ENCODE data around the gene MYO18B.

MYO18B gene

GRCh38 chr22:25777411-25777810 is 35.4 kb downstream of the MYO18B start:
- DNase-seq (ENCODE audit: low read depth): no peak

GRCh38 chr22:25777870-25778269 is 35.9 kb downstream of the MYO18B start:
- no peak for DNase-seq (ENCODE audit: low read depth)

GRCh38 chr22:25779426-25779825 is 37.4 kb downstream of the MYO18B start:
- DNase-seq (ENCODE audit: low read depth): no peak

- no peak for DNase-seq (ENCODE audit: low read depth)
Measured at GRCh38 chr22:25779890-25780289, 37.9 kb downstream of the MYO18B start.

- DNase-seq (ENCODE audit: low read depth): no peak
Measured at GRCh38 chr22:25780673-25781072, 38.7 kb downstream of the MYO18B start.

GRCh38 chr22:25781801-25782200 is 39.8 kb downstream of the MYO18B start:
- no peak for DNase-seq (ENCODE audit: low read depth)

GRCh38 chr22:25782831-25783230 is 40.8 kb downstream of the MYO18B start:
- DNase-seq (ENCODE audit: low read depth): no peak

GRCh38 chr22:25783856-25784255 is 41.9 kb downstream of the MYO18B start:
- DNase-seq (ENCODE audit: low read depth): no peak

GRCh38 chr22:25786165-25786564 is 44.2 kb downstream of the MYO18B start:
- DNase-seq (ENCODE audit: low read depth): no peak

GRCh38 chr22:25791556-25791955 is 49.6 kb downstream of the MYO18B start:
- no peak for DNase-seq (ENCODE audit: low read depth)

- DNase-seq (ENCODE audit: low read depth): no peak
Measured at GRCh38 chr22:25795478-25795877, 53.5 kb downstream of the MYO18B start.

GRCh38 chr22:25797498-25798290 is 55.7 kb downstream of the MYO18B start:
- DNase-seq (ENCODE audit: low read depth): no peak

- DNase-seq (ENCODE audit: low read depth): no peak
Measured at GRCh38 chr22:25800766-25801165, 58.8 kb downstream of the MYO18B start.

GRCh38 chr22:25802018-25802417 is 60.0 kb downstream of the MYO18B start:
- DNase-seq (ENCODE audit: low read depth): no peak

- no peak for DNase-seq (ENCODE audit: low read depth)
Measured at GRCh38 chr22:25804676-25805075, 62.7 kb downstream of the MYO18B start.

GRCh38 chr22:25806579-25806978 is 64.6 kb downstream of the MYO18B start:
- DNase-seq (ENCODE audit: low read depth): no peak

GRCh38 chr22:25814685-25815084 is 72.7 kb downstream of the MYO18B start:
- no peak for DNase-seq (ENCODE audit: low read depth)

GRCh38 chr22:25815561-25815960 is 73.6 kb downstream of the MYO18B start:
- no peak for DNase-seq (ENCODE audit: low read depth)

GRCh38 chr22:25816522-25817059 is 74.6 kb downstream of the MYO18B start:
- DNase-seq (ENCODE audit: low read depth): no peak

GRCh38 chr22:25817092-25817943 is 75.3 kb downstream of the MYO18B start:
- no peak for DNase-seq (ENCODE audit: low read depth)

GRCh38 chr22:25818541-25818940 is 76.6 kb downstream of the MYO18B start:
- DNase-seq (ENCODE audit: low read depth): no peak

- no peak for DNase-seq (ENCODE audit: low read depth)
Measured at GRCh38 chr22:25822344-25822743, 80.4 kb downstream of the MYO18B start.

- DNase-seq (ENCODE audit: low read depth): no peak
Measured at GRCh38 chr22:25823276-25823675, 81.3 kb downstream of the MYO18B start.
